ENCODE data around the gene ENC1. TPM values are rescaled to one million over a fixed set of nuclear protein-coding genes. Genes with fewer than 3 reads are reported as not detected.

The ENC1 gene
- total RNA-seq, 1 donor from 2014 or later: 13.8 TPM

GRCh38 chr5:74670396-74671038 is 30.0 kb upstream of the ENC1 start:
- TF ChIP-seq, protein P1, sequence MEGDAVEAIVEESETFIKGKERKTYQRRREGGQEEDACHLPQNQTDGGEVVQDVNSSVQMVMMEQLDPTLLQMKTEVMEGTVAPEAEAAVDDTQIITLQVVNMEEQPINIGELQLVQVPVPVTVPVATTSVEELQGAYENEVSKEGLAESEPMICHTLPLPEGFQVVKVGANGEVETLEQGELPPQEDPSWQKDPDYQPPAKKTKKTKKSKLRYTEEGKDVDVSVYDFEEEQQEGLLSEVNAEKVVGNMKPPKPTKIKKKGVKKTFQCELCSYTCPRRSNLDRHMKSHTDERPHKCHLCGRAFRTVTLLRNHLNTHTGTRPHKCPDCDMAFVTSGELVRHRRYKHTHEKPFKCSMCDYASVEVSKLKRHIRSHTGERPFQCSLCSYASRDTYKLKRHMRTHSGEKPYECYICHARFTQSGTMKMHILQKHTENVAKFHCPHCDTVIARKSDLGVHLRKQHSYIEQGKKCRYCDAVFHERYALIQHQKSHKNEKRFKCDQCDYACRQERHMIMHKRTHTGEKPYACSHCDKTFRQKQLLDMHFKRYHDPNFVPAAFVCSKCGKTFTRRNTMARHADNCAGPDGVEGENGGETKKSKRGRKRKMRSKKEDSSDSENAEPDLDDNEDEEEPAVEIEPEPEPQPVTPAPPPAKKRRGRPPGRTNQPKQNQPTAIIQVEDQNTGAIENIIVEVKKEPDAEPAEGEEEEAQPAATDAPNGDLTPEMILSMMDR (IDR thresholded peaks at IDR 0.05): no peak
- Mint-ChIP-seq H3K27me3 (ENCODE audit: unreplicated experiment) (peaks cover under 1% of the 10 kb centered on the region), H3K4me1 (ENCODE audit: unreplicated experiment) (peaks cover 29% of the 10 kb centered on the region), H3K9me3 (ENCODE audit: unreplicated experiment) (no peaks in the 10 kb centered on the region), H3K4me3 (ENCODE audit: unreplicated experiment) (no peak overlapping the region), H3K36me3 (ENCODE audit: unreplicated experiment) (no peaks in the 10 kb centered on the region), H3K27ac (ENCODE audit: unreplicated experiment) (no peak overlapping the region)
- DNase-seq (ENCODE audit: extremely low spot score, unreplicated experiment): no peak

DNA sequence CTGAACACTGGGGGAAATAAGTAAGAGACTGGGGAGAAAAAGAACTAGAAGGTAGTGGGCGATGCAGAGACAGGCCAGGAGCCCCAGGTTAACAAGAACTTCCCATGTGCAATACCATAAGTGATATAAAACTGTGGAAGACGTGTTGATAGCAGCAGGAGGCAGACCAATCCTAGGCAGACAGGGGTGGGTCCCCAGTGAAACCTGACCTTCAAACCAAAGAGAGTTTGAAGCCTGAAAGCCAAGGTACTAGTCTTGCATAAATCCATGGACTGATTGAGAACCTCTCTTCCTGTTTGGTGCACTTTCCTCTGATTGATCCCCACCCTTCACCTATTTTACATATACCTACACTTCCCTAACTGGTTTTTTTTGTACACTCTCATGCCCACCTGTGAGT is 29.3 kb upstream of the ENC1 start:
- Mint-ChIP-seq H3K27me3 (ENCODE audit: unreplicated experiment) (peaks cover 4% of the 10 kb centered on the region), H3K4me1 (ENCODE audit: unreplicated experiment) (peaks cover 30% of the 10 kb centered on the region), H3K9me3 (ENCODE audit: unreplicated experiment) (no peaks in the 10 kb centered on the region), H3K27ac (ENCODE audit: unreplicated experiment) (no peak overlapping the region), H3K4me3 (ENCODE audit: unreplicated experiment) (no peak overlapping the region), H3K36me3 (ENCODE audit: unreplicated experiment) (no peaks in the 10 kb centered on the region)
- TF ChIP-seq, protein P1 (IDR thresholded peaks at IDR 0.05): no peak
- no peak for DNase-seq (ENCODE audit: extremely low spot score, unreplicated experiment)

DNA sequence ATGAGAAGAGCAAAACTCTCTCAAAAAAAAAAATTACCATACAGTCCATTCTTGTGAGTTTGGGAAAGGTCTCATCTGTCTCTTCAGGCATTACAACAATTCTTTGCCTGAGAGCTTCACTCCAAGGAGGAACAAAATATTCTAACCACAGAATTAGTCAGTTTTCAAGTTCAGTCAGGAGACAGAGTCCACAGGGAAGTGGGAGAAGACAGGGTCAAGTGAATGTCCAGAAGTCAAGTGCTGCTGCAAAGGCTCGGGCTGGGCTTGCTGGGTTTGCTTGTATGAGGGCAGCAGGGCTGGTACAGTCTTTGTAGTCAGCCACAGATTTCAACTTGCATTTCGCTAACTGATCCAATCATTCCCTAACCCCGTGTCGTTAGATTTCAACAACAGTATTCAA is 26.9 kb upstream of the ENC1 start:
- DNase-seq (ENCODE audit: extremely low spot score, unreplicated experiment): no peak
- H3K4me1 Mint-ChIP-seq (ENCODE audit: unreplicated experiment): peaks cover 22% of the 10 kb centered on the region

GRCh38 chr5:74665816-74666215 is 25.3 kb upstream of the ENC1 start:
- no peak overlapping the region for H3K27ac Mint-ChIP-seq (ENCODE audit: unreplicated experiment)
- DNase-seq (ENCODE audit: extremely low spot score, unreplicated experiment): no peak
- TF ChIP-seq, protein P1 (IDR thresholded peaks at IDR 0.05): no peak
- no peak overlapping the region for H3K4me3 Mint-ChIP-seq (ENCODE audit: unreplicated experiment)
- no peaks in the 10 kb centered on the region for H3K36me3 Mint-ChIP-seq (ENCODE audit: unreplicated experiment)
- no peaks in the 10 kb centered on the region for H3K9me3 Mint-ChIP-seq (ENCODE audit: unreplicated experiment)
- H3K4me1 Mint-ChIP-seq (ENCODE audit: unreplicated experiment): peaks cover 20% of the 10 kb centered on the region
- H3K27me3 Mint-ChIP-seq (ENCODE audit: unreplicated experiment): peaks cover 4% of the 10 kb centered on the region

More for the DNA sequence above, 26.9 kb upstream of the ENC1 start:
- no peak overlapping the region for H3K27ac Mint-ChIP-seq (ENCODE audit: unreplicated experiment)
- peaks cover 4% of the 10 kb centered on the region for H3K27me3 Mint-ChIP-seq (ENCODE audit: unreplicated experiment)
- H3K9me3 Mint-ChIP-seq (ENCODE audit: unreplicated experiment): no peaks in the 10 kb centered on the region
- H3K36me3 Mint-ChIP-seq (ENCODE audit: unreplicated experiment): no peaks in the 10 kb centered on the region
- no peak overlapping the region for H3K4me3 Mint-ChIP-seq (ENCODE audit: unreplicated experiment)
- TF ChIP-seq, protein P1 (IDR thresholded peaks at IDR 0.05): no peak

DNA sequence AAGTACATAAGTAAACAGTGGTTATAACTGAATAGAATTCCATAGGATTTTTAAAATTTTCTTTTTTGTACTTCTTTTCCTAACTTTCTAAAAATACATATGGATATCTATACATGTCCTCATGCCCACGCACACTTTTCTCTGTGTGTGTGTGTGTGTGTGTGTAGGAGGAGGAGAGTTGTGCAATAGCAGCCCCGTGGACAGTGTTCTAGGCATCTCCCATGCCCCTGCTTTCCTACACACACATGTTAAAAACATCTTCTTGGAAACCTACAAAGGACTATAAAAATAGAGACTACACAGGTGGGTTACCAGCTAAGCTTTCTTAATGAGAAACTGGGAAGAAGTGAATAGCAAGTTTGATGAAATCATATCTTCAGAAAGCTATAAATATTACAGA is 24.7 kb upstream of the ENC1 start:
- H3K9me3 Mint-ChIP-seq (ENCODE audit: unreplicated experiment): no peaks in the 10 kb centered on the region
- DNase-seq (ENCODE audit: extremely low spot score, unreplicated experiment): no peak
- H3K27ac Mint-ChIP-seq (ENCODE audit: unreplicated experiment): no peak overlapping the region
- TF ChIP-seq, protein P1 (IDR thresholded peaks at IDR 0.05): no peak
- no peak overlapping the region for H3K4me3 Mint-ChIP-seq (ENCODE audit: unreplicated experiment)
- H3K27me3 Mint-ChIP-seq (ENCODE audit: unreplicated experiment): peaks cover 4% of the 10 kb centered on the region
- peaks cover 25% of the 10 kb centered on the region for H3K4me1 Mint-ChIP-seq (ENCODE audit: unreplicated experiment)
- no peaks in the 10 kb centered on the region for H3K36me3 Mint-ChIP-seq (ENCODE audit: unreplicated experiment)
